ENCODE measurements around the gene NTN5.
"Not testable (repeated sequence)": the region's sequence is repeated elsewhere in the genome, so short reads cannot be mapped to it uniquely, and the experiment has no call there.

The NTN5 gene

DNA sequence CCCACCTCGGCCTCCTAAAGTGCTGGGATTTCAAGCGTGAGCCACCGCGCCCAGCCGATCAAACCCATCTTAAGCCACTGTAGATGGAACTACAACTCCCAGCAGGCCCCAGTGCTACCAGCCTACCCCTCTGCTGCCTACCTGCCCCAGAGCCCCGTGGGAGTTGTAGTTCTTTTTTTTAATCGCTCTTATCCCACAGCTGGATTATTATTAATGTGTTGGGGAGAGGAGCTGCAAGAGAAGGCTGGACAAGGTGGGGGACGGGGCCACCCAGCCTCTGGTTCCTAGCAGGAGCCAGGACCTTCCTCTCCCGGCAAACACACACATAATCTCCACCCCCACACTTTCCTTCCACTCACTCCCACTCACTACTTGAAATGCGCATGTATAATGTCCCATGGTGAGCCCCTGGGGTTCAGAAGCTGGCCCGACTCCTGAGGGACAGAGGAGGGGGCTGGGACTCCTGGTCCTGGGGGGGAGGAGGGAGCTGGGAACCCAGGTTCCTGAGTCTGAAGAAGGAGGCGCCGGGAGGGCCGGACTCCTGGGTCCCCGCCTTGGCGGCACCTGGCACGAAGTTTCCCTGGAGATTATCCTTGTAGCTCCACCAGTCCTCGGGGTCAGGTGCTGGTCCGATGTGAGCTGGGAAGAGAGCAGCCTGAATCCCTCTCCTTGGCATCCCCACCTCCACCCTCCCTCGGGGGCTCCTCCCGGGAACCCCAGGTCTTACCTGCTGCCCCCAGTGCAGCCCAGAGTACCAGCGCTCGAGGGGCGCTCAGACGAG is 27.8 kb downstream of the NTN5 start:
- DNase-seq (ENCODE audit: low read depth, low spot score) = peak; percentile 85

- DNase-seq (ENCODE audit: low read depth, low spot score) = no peak
Measured at GRCh38 chr19:48644355-48644754, 28.5 kb downstream of the NTN5 start.

GRCh38 chr19:48642862-48643261 is 30.0 kb downstream of the NTN5 start:
- DNase-seq (ENCODE audit: low read depth, low spot score) = no peak

GRCh38 chr19:48641850-48642249 is 31.0 kb downstream of the NTN5 start:
- DNase-seq (ENCODE audit: low read depth, low spot score) = no peak

DNA sequence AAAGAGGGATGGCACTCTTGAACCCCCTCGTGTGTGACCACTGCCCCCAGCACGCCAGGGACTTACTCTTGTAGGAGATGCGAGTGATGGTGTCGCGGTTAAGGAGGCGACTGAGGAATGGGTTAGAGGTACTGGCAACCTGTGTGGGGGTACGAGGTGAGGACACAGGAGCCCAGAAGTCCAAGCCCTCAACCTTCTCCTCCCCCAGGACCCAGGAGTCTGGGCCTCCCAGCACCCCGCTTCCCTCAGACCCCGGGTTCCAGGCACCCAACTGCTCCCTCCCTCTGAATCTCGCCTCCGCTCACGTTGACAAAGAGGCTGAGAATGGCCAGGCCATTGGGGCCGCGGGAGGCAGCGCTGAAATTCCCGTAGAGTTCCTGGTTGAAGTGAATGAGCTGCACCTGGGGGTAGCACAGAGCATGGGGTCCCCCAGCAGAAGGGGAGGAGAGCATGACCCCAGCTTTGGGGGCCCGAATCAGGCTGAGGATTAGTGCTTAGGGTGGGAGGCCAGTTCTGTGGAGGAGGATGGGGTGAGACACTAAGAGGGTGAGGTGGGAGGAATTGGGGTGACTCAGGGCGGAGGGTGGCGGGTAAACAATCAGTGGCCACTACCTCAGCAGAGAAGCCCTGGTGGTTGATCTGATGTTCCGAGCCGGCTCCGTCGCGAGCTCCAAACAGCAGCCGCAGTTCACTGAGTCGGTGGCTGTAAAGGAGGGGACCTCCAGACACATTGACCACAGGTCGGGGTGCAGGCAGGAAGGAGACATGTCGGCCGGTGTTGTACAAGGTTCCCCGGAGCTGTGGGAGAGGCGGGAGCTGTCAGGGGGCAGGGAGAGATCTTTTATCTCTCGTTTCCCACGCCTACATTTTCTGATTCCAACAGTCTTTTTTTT is 33.1 kb downstream of the NTN5 start:
- DNase-seq (ENCODE audit: low read depth, low spot score) = peak; percentile 41

GRCh38 chr19:48638831-48639381 is 33.9 kb downstream of the NTN5 start:
- peak; percentile 95 for DNase-seq (ENCODE audit: low read depth, low spot score)

DNA sequence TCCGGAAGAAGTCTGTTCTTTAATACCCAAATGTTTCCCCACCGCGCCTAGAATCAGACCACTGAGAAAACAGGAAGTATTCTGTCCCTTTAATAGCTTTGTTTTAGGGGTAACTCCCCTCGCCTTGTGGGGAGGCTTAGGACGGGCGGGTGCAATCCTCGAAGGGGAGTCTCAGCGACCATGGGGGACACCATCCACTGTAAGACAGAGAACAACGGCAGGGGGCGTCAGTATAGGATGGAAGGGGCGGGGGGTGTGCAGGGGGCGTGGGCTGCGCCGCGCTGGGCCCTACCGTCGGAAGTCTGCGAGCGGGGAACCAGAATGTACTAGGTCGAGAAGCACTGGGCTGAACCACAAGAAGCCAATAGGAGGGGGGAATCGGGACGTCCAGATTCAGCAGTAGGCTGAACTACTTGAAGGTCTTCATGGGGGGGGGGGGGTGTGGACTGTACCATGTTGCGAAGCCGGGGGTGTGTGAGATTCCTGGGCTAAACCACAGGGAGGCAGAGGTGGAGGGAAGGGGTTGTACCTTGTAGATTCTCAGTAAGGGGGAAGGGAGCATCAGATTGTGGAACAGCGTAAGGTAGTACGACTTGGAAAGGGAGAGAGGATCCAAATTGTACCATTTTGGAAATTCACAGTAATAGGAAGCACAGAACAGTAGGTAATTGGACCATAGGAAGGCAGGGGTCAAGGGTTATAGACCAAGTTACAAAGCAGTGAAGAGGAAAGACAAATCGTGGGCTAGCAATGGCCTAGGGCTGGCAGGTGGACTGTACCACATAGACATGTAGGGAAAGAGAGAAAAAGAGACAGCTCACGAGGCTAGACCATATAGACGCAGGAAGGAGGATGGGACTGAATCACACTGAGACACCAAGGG is 34.6 kb downstream of the NTN5 start:
- DNase-seq (ENCODE audit: low read depth, low spot score) = peak; percentile 95

DNA sequence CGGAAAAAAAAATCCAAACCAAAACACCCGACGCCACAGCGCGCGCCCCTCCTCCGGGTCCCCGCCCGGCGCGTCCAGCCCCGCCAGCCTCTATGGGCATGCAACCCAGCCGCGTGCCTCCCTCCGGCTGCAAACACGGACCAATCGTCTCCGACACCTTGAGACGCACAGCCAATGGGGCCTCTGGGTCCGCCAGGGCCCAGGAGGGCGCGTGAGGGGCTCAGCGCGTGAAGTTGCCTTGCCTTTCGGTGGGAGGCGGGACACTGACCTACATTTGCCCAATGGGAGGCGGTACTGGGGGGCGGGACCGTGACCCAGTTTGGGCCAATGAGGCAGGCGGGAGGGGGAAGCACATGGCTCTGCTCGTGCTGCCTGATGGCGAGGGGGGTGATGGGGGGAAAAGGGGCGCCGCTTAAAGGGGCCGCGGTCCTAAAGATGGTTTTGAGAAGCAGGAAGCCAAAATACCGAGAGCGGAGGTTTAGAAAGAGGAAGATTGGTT is 35.3 kb downstream of the NTN5 start:
- peak; percentile 99 for DNase-seq (ENCODE audit: low read depth, low spot score)

DNA sequence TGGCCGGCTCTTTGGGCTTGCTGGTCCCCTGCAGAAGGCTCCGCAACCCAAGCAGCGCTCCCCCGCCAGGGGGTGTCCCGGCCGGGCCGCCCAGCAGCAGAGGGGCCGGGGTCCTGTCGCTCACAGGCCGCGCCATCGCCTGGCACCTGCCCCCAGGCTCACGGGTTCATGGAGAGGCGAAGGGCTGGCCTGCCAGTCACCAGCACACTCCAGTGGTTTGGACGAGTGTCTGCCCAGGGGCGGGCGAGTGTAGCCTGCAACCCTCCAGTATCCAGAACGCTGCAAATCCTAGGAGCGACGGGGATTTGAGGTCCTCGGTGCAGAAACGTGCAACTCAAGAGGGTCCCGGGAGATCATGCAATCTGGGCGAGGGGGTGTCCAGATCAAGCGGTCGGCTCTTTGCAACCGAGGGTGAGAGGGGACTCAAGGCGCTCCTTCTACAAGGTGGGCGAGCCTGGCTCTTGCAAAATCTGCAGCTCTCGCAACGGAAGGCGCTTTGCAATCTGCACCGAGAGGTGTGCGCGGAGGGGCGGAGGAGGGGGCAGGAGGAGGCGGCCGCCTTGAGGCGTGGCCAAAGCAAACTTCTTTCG is 35.9 kb downstream of the NTN5 start, which contains the start of gene DBP:
DBP (minus strand) TSS at position 521 of the 590 bp plus-strand sequence; CDS start at position 136, 385 bp downstream.
- DNase-seq (ENCODE audit: low read depth, low spot score) = peak; percentile 77

DNA sequence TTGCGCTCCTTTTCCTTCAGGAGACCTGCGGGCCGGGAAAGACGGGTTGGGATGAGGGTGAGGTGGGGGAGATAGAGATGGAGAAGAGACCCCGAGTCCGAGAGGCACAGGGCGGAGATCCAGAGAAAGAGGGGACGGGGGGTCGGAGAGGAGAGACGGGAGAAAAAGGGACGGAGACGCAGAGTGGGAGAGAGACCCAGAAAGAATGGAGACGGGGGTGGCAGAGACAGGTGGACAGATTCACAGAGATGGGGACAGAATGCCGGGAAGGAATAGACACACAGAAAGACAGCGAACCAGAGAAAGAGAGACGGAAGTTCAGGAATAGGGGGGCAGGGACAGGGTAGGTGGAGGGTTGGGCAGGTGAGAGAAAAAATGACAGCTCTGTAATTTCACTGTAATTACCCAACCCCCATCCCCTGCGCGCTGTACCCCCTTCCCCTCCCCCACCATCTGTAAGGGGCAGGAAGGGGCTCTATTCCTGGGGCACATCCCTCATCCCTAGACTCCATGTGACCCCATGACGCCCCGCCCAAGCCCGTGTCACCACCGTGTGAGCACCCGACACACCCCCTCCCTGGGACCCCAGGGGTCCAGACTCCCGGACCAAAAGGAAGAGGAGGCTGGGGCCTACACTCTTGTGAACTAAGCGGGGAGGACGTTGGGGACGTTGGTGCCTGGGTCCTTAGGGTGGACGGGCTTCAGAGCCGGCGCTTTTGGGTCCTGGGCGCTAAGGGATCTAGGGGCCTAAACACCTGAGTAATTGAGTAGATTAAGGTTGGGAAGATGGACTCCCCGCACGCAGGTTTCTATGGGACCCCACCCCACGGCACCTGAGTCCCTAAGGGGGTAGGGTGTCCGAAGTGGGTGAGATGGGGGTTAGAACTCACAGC is 36.6 kb downstream of the NTN5 start:
- DNase-seq (ENCODE audit: low read depth, low spot score) = no peak

DNA sequence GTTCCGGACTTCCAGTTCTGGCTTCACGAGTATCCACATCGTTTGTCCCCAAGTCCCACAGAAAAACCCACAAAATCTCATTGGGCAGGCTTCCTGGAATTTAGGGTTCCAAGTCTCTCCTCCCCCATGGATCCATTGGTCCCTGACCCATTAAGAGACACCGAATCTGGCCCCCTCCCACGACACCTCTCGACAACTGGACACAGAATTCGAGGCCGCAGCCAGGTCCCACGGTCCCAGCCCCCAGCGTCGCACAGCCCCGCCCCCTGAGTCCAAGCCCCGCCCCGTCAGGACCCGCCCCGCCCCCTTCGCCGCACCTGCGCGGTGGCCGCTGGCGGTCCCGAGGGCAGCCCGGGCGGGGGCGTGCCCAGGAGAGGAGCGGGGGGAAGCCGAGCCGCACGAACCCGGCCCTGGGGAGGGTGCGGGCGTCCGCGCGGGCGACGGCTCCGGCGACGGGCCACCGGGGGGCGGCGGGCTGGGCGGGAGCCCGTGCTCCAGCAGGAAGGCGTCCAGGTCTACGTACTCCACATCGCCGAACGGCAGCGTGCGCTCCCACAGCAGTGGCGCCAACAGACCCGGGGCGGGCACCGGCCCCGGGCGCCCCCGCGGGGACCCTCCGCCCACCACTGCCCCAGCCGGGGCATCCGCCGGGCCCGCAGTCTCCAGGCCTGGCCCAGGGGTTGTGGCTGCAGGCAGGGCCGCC is 37.4 kb downstream of the NTN5 start:
- no peak for DNase-seq (ENCODE audit: low read depth, low spot score)

- DNase-seq (ENCODE audit: low read depth, low spot score) = peak; percentile 97
Measured at GRCh38 chr19:48634424-48635262, 38.2 kb downstream of the NTN5 start.

- no peak for DNase-seq (ENCODE audit: low read depth, low spot score)
Measured at GRCh38 chr19:48634036-48634342, 38.8 kb downstream of the NTN5 start.

- peak; percentile 73 for DNase-seq (ENCODE audit: low read depth, low spot score)
Measured at GRCh38 chr19:48633148-48634035, 39.4 kb downstream of the NTN5 start.

DNA sequence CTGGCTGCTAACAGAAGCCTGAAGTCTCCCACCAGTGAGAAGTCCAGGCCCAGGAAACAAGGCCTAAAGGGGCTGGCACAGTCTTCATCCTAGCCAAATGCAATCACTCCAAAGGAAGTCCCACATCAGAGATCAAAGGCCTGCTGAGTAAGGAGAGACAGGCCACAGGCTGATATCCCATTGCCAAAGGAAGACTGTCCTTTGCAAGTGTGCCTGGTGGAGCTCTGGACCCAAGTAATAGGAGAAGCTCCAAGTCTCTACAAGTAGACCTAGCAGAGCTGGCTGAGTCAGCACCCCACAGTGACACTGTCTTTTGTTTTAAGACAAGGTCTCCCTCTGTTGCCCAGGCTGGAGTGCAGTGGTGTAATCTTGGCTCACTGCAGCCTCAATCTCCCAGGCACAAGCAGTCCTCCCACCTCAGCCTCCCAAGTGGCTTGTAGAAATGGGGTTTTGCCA is 40.1 kb downstream of the NTN5 start:
- peak; percentile 39 for DNase-seq (ENCODE audit: low read depth, low spot score)

DNA sequence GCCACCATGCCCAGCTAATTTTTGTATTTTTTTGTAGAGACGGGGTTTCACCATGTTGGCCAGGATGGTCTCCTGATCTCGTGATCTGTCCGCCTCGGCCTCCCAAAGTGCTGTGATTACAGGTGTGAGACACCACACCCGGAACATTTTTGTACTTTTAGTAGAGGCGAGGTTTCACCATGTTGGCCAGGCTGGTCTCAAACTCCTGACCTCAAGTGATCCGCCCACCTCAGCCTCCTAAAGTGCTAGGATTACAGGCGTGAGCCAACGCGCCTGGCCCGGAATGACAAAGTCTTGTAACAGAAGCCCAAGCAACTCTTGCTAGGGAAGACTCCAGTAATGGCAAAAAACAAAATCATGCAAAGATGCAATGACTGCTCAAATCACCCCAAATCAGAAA is 40.5 kb downstream of the NTN5 start:
- not testable (repeated sequence) for DNase-seq (ENCODE audit: low read depth, low spot score)

GRCh38 chr19:48631225-48631624 is 41.6 kb downstream of the NTN5 start:
- DNase-seq (ENCODE audit: low read depth, low spot score) = no peak

Data from ELF-1 (cell line).